Measurements from ENCODE around the gene NAGS. TPM values are rescaled to one million over a fixed set of nuclear protein-coding genes. Genes with fewer than 3 reads are reported as not detected.

The NAGS gene
- total and polyA plus RNA-seq, 10 of the 15 experiments (the other 5 are each of a cell fraction or from before 2014, with no cell fraction given): 0.11 to 1.6 (median 0.64) TPM; not detected in 1

DNA sequence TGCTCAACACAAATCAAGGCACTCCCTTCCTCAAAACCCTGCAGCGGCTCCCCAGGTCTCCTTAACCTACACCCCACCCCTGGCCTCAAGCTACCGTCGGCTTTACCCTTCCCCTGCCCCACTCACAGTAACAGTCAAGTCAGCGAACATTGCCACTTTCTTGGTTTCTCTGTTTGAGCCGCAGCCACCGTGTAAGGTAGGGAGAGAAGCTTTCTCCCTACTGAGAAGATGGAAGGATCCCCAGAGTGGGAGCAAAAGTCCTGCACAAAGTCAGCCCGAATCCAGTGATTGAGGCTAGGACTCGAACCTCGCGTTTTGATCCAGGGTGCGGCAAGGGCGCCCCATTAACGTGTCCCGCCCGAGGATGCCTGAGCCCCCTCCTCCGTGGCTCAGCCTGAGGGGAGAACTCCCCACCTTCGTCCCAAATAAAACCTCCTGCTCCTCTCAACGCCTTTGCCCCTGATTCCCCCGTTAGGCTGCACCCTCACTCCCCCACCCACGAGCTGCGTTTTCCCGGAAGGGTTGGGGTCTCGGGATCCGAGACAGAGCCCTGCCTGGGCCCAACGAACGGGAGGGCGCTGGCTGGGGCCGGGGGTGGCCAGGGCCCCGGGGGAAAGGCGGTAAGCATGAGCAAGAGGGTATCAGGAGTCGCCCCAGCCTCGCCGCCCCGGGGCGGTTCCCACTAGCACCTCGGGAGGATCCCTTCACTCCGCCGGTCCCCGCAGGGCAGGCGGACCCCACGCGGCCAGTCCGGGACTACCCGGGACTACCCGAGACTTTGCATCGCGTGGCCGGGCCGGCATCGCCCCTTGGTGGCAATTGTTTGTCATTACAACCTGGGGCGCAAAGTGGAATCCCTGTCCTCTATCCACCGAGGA is 9.9 kb upstream of the NAGS start (continued):
- TF ChIP-seq, protein P1, sequence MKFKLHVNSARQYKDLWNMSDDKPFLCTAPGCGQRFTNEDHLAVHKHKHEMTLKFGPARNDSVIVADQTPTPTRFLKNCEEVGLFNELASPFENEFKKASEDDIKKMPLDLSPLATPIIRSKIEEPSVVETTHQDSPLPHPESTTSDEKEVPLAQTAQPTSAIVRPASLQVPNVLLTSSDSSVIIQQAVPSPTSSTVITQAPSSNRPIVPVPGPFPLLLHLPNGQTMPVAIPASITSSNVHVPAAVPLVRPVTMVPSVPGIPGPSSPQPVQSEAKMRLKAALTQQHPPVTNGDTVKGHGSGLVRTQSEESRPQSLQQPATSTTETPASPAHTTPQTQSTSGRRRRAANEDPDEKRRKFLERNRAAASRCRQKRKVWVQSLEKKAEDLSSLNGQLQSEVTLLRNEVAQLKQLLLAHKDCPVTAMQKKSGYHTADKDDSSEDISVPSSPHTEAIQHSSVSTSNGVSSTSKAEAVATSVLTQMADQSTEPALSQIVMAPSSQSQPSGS (IDR thresholded peaks at IDR 0.05; ENCODE audit: low read length): no peak
- TF ChIP-seq DPF2 (IDR thresholded peaks at IDR 0.05) (no peak), MXI1 (IDR thresholded peaks at IDR 0.05; ENCODE audit: low read depth, low read length) (no peak)
- TF ChIP-seq, protein P2, sequence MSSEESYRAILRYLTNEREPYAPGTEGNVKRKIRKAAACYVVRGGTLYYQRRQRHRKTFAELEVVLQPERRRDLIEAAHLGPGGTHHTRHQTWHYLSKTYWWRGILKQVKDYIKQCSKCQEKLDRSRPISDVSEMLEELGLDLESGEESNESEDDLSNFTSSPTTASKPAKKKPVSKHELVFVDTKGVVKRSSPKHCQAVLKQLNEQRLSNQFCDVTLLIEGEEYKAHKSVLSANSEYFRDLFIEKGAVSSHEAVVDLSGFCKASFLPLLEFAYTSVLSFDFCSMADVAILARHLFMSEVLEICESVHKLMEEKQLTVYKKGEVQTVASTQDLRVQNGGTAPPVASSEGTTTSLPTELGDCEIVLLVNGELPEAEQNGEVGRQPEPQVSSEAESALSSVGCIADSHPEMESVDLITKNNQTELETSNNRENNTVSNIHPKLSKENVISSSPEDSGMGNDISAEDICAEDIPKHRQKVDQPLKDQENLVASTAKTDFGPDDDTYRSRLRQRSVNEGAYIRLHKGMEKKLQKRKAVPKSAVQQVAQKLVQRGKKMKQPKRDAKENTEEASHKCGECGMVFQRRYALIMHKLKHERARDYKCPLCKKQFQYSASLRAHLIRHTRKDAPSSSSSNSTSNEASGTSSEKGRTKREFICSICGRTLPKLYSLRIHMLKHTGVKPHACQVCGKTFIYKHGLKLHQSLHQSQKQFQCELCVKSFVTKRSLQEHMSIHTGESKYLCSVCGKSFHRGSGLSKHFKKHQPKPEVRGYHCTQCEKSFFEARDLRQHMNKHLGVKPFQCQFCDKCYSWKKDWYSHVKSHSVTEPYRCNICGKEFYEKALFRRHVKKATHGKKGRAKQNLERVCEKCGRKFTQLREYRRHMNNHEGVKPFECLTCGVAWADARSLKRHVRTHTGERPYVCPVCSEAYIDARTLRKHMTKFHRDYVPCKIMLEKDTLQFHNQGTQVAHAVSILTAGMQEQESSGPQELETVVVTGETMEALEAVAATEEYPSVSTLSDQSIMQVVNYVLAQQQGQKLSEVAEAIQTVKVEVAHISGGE (CRISPR knock-in tag; IDR thresholded peaks at IDR 0.05): no peak
- TF ChIP-seq, protein P3, sequence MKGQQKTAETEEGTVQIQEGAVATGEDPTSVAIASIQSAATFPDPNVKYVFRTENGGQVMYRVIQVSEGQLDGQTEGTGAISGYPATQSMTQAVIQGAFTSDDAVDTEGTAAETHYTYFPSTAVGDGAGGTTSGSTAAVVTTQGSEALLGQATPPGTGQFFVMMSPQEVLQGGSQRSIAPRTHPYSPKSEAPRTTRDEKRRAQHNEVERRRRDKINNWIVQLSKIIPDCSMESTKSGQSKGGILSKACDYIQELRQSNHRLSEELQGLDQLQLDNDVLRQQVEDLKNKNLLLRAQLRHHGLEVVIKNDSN (IDR thresholded peaks at IDR 0.05; ENCODE audit: borderline replicate concordance, extremely low read length, insufficient read depth, low read depth, low read length): no peak

Measured in GM12878 (cell line).